ENCODE results near the gene TMEM240. TPM values are rescaled to one million over a fixed set of nuclear protein-coding genes. Genes with fewer than 3 reads are reported as not detected.
"Not testable (repeated sequence)": the region's sequence is repeated elsewhere in the genome, so short reads cannot be mapped to it uniquely, and the experiment has no call there.

Gene TMEM240
- total RNA-seq, 2 donors from 2014 or later = 0.41 to 0.58 TPM

GRCh38 chr1:1504777-1505365, 35.6 kb downstream of the TMEM240 start:
- ATAC-seq (peak; percentile 78 to 88), DNase-seq (ENCODE audit: low spot score in 2 of 2) (peak; percentile 79 to 83)
- H3K27ac Mint-ChIP-seq = peak overlapping the region; percentile 91 to 93
- H3K9me3 Mint-ChIP-seq, H3K36me3 Mint-ChIP-seq: not testable (repeated sequence)

DNA sequence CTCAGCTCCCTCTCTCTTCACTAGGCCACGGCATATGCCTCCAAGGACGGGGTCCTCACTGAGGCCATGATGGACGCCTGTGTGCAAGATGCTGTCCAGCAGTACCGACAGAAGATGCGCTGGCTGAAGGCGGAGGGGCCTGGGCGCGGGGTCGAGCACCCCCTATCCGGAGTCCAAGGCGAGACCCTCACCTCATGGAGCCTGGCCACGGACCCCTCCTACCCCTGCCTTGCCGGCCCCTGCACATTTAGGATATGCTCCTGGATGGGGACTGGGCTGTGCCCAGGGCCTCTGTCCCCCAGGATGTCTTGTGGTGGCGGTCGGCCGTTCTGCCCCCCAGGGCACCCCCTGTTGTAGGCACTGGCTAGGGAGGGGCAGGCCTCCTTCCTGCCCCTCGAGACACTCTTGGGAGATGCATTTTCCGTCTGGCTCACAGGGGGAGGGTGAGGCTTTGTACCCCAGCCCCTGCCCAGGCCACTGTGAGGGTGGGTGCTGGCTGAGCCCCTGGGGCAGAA, 44.9 kb downstream of the TMEM240 start:
- H3K9me3 Mint-ChIP-seq; DNase-seq (ENCODE audit: low spot score in 2 of 2); H3K27ac Mint-ChIP-seq: not testable (repeated sequence)
- ATAC-seq = peak in 1 of 2 donors; percentile 34
- H3K36me3 Mint-ChIP-seq = peaks cover 15 to 24% of the 10 kb centered on the region in 2 donors

- H3K36me3 Mint-ChIP-seq = peaks cover 16 to 31% of the 10 kb centered on the region in 2 donors
- H3K27ac Mint-ChIP-seq; ATAC-seq; H3K9me3 Mint-ChIP-seq; DNase-seq (ENCODE audit: low spot score in 2 of 2): not testable (repeated sequence)
Observed at GRCh38 chr1:1494311-1494710, 46.1 kb downstream of the TMEM240 start.

DNA sequence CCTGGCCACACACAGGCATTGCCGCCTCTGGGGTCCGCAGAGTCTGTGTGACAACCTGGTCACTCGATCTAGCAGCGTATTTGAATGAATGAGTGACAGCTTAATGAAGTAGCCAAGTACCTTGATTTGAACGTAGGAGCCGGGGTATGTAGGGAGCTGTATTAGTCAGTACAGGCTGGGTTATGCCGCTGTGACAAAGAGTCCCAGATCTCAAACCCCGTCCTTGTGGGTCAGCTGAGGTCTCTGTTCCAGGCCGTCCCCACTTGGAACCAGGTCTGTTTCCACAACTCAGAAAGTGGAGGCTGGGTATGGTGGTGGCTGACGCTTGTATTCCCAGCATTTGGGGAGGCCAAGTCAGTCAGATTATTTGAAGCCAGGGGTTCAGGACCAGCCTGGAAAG, 48.8 kb downstream of the TMEM240 start:
- peaks cover 21 to 31% of the 10 kb centered on the region in 2 donors for H3K36me3 Mint-ChIP-seq
- DNase-seq (ENCODE audit: low spot score in 2 of 2) = no peak
- H3K27ac Mint-ChIP-seq = no peak overlapping the region
- no peak for ATAC-seq
- H3K9me3 Mint-ChIP-seq = no peaks in the 10 kb centered on the region

DNA sequence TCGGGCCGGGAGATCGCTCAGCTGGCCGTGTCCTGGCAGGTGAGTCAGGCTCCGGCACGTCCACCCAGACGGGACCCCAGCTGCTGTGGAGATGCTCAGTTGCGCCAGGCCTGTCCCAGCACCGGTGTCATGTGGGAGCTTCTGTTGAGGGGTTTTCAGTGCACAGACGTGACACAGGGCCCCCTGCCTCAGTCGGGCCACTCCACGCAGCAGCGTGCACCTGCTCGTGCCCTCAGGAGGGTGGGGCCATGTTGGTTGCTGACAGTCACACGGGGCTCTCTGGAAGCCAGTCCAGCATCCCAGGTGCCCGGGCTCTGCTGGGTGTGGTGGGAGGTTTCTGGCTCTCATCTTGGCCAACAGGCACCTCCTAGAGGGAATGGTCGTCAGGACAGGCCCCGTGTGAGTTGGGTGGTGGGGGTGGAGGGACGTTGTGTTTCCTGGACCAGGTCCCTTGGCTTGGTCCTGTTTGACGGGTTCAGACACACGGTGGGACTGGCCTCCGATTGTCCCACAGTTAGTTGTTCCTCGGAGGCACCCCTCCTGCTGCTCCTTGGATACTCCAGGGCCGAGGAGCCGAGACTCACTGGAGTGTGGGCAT, 49.7 kb downstream of the TMEM240 start:
- H3K27ac Mint-ChIP-seq = no peak overlapping the region
- ATAC-seq = no peak
- peaks cover 21 to 31% of the 10 kb centered on the region in 2 donors for H3K36me3 Mint-ChIP-seq

DNA sequence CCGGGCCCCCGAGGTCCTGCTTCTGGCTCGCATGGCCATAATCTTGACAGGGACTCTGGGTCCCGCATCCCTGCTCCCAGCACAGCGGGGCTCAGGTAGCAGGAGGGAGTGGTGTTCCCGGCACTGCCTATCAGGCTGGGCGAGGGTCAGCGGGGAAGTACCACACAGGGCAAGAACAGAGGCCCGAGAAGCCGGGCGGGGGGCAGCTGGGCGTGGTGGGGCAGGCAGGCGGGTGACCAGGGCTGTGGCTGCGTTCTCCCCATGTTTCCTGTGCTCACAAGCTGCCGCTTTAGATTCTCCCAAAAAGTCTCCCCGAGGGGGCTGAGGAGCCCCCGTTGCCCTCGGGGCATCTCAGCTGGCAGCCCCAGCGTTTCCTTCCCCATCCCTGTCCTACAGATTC, 50.6 kb downstream of the TMEM240 start:
- ATAC-seq (no peak), DNase-seq (ENCODE audit: low spot score in 2 of 2) (no peak)
- H3K27ac Mint-ChIP-seq = no peak overlapping the region
- H3K9me3 Mint-ChIP-seq = no peaks in the 10 kb centered on the region
- peaks cover 21 to 31% of the 10 kb centered on the region in 2 donors for H3K36me3 Mint-ChIP-seq

More for the DNA sequence above, 49.7 kb downstream of the TMEM240 start:
- no peaks in the 10 kb centered on the region for H3K9me3 Mint-ChIP-seq
- DNase-seq (ENCODE audit: low spot score in 2 of 2) = no peak

GRCh38 chr1:1489231-1489630, 51.2 kb downstream of the TMEM240 start:
- no peaks in the 10 kb centered on the region for H3K9me3 Mint-ChIP-seq
- ATAC-seq = no peak
- no peak overlapping the region for H3K27ac Mint-ChIP-seq
- no peak for DNase-seq (ENCODE audit: low spot score in 2 of 2)
- H3K36me3 Mint-ChIP-seq = peaks cover 21 to 31% of the 10 kb centered on the region in 2 donors

DNA sequence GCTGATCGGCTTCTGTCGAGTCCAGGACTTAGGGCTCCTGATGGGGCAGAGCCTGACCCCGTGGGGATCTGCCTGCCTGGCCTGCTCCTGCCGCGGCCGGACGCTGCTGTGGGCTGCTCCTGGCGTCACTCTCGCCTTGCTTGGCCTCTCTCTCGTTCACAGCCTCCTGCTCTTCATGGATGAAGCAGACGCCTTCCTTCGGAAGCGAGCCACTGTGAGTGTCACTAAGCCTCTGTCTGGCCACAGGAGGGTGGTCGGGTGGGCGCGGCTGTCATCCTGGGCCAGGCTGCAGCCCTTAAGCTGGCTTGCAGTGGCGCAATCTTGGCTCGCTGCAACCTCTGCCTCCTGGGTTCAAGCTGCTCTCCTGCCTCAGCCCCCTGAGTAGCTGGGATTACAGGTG, 52.7 kb downstream of the TMEM240 start:
- Mint-ChIP-seq H3K27ac (no peak overlapping the region), H3K9me3 (no peaks in the 10 kb centered on the region), H3K36me3 (peaks cover 14 to 22% of the 10 kb centered on the region in 2 donors)
- ATAC-seq = no peak
- no peak for DNase-seq (ENCODE audit: low spot score in 2 of 2)

GRCh38 chr1:1485755-1486317, 54.6 kb downstream of the TMEM240 start:
- not testable (repeated sequence) for H3K27ac Mint-ChIP-seq; H3K9me3 Mint-ChIP-seq; H3K36me3 Mint-ChIP-seq; ATAC-seq; DNase-seq (ENCODE audit: low spot score in 2 of 2)

- not testable (repeated sequence) for H3K9me3 Mint-ChIP-seq; DNase-seq (ENCODE audit: low spot score in 2 of 2); H3K36me3 Mint-ChIP-seq; ATAC-seq; H3K27ac Mint-ChIP-seq
Observed at GRCh38 chr1:1484976-1485750, 55.3 kb downstream of the TMEM240 start.

Other genes starting within 250 kb of the TMEM240 start
- gene ACAP3, start 232.7 kb downstream of the TMEM240 start, total RNA-seq = 10 to 100 TPM; 38.3 to 52.4 TPM
- 10 to 100 TPM; 15.1 to 39.5 TPM for gene PUSL1, start 232.0 kb downstream of the TMEM240 start, total RNA-seq
- 100 to 1,000 TPM; 119 to 142 TPM for gene INTS11, start 216.0 kb downstream of the TMEM240 start, total RNA-seq
- gene CPTP, start 215.8 kb downstream of the TMEM240 start, total RNA-seq = 10 to 100 TPM in 1 of 2 donors, 1 to 10 TPM in 1; 9.8 to 12.2 TPM
- gene TAS1R3, start 209.3 kb downstream of the TMEM240 start, total RNA-seq = under 1 TPM; 0.32 to 0.43 TPM
- gene DVL1, start 191.2 kb downstream of the TMEM240 start, total RNA-seq = 10 to 100 TPM; 41.9 to 44.8 TPM
- gene MXRA8, start 182.1 kb downstream of the TMEM240 start, total RNA-seq = under 1 TPM in 1 of 2 donors, not detected in 1; 0.66 TPM
- 100 to 1,000 TPM; 115 to 122 TPM for gene AURKAIP1, start 165.4 kb downstream of the TMEM240 start, total RNA-seq
- 100 to 1,000 TPM; 108 to 174 TPM for gene CCNL2, start 141.3 kb downstream of the TMEM240 start, total RNA-seq
- gene MRPL20, start 133.3 kb downstream of the TMEM240 start, total RNA-seq = 100 to 1,000 TPM in 1 of 2 donors, 10 to 100 TPM in 1; 82.9 to 115 TPM
- under 1 TPM in 1 of 2 donors, not detected in 1; 0.29 TPM for gene ANKRD65, start 119.3 kb downstream of the TMEM240 start, total RNA-seq
- gene VWA1, start 104.9 kb downstream of the TMEM240 start, total RNA-seq = 1 to 10 TPM in 1 of 2 donors, under 1 TPM in 1; 0.59 to 6.9 TPM
- gene ATAD3C, start 90.9 kb downstream of the TMEM240 start, total RNA-seq = 1 to 10 TPM; 1.1 to 1.9 TPM
- gene ATAD3B, start 68.9 kb downstream of the TMEM240 start, total RNA-seq = 10 to 100 TPM; 30.1 to 33.1 TPM
- 10 to 100 TPM; 35.7 to 39.7 TPM for gene ATAD3A, start 28.5 kb downstream of the TMEM240 start, total RNA-seq
- gene SSU72, start 34.2 kb upstream of the TMEM240 start, total RNA-seq = 100 to 1,000 TPM in 1 of 2 donors, 10 to 100 TPM in 1; 82.9 to 121 TPM
- gene FNDC10, start 59.5 kb upstream of the TMEM240 start, total RNA-seq = 1 to 10 TPM in 1 of 2 donors, under 1 TPM in 1; 0.18 to 2.9 TPM
- 10 to 100 TPM; 36.7 to 49.8 TPM for gene MIB2, start 74.9 kb upstream of the TMEM240 start, total RNA-seq
- 1 to 10 TPM; 1.6 to 2.7 TPM for gene MMP23B, start 91.5 kb upstream of the TMEM240 start, total RNA-seq
- gene CDK11B, start 118.4 kb upstream of the TMEM240 start, total RNA-seq = 10 to 100 TPM; 32.7 to 41.0 TPM
- gene SLC35E2B, start 152.2 kb upstream of the TMEM240 start, total RNA-seq = 10 to 100 TPM; 19.0 to 48.5 TPM
- gene CDK11A, start 183.7 kb upstream of the TMEM240 start, total RNA-seq = 100 to 1,000 TPM in 1 of 2 donors, 10 to 100 TPM in 1; 63.0 to 108 TPM
- 10 to 100 TPM; 64.7 to 67.6 TPM for gene NADK, start 237.8 kb upstream of the TMEM240 start, total RNA-seq

Data from activated naive CD4-positive, alpha-beta T cell treated with anti-CD3 and anti-CD28 coated beads, Interleukin-2, amount 50 U/mL, for 72 hours (primary cell).